SK-N-SH (cell line): ENCODE results near the gene FRMD5. TPM values are rescaled to one million over a fixed set of nuclear protein-coding genes. Genes with fewer than 3 reads are reported as not detected.

Experiments used
- CTCF ChIA-PET: fragments of 300-600, 350-600 bp; formaldehyde crosslinking; extraction: SDS; loops from one replicate; lab custom pipeline; 2021; lab: Yijun Ruan, JAX
- POLR2A ChIA-PET: fragments of 350-600 bp; sonication (Branson Sonifier 250); formaldehyde crosslinking; extraction: SDS; loops from one replicate; lab custom pipeline; 2020; ENCODE audit warnings: antibody characterized with exemption, inconsistent platforms; lab: Yijun Ruan, JAX
- DNase-seq: peaks from one replicate; pipeline ENCODE4 v3.0.0; 2012
- H2AFZ ChIP-seq: fragments of 200-600 bp; sonication (generic); 2 replicates; pipeline ENCODE4 v1.8.1; 2016; ENCODE audit warnings: antibody characterized with exemption, mild to moderate bottlenecking, low read depth
- H3F3A ChIP-seq: fragments of 200-600 bp; sonication (generic); replicated peaks from 2 replicates; pipeline ENCODE3; 2016; ENCODE audit warnings: antibody characterized with exemption, mild to moderate bottlenecking; ENCODE audit not compliant: insufficient read depth
- H3K27ac ChIP-seq, 2 experiments: fragments of 200-500 bp in 1 of 2; fragments of 200-600 bp in 1 of 2; sonication (Bioruptor generic) in 1 of 2; sonication (generic), shearing (Covaris generic) in 1 of 2; 2 replicates each; pipeline versions ENCODE4 v1.5.1 to v1.6.1; 2014 to 2016; ENCODE audit warnings: low read depth in 2 of 2, inconsistent platforms in 1 of 2, low read length in 1 of 2, mild to moderate bottlenecking in 1 of 2, mixed read lengths in 1 of 2
- H3K27me3 ChIP-seq: fragments of 200-600 bp; sonication (generic), shearing (Covaris generic); 2 replicates; pipeline ENCODE4 v1.6.1; 2016; ENCODE audit warnings: mixed run types; ENCODE audit not compliant: insufficient read depth
- H3K36me3 ChIP-seq, 2 experiments: fragments of 200-500 bp in 1 of 2; fragments of 200-600 bp in 1 of 2; sonication (Bioruptor generic) in 1 of 2; sonication (generic) in 1 of 2; replicated peaks in 1 of 2; 2 replicates each; pipeline versions ENCODE3 to v1.5.1; 2014 to 2016; ENCODE audit warnings: low read length in 1 of 2, mild to moderate bottlenecking in 1 of 2; ENCODE audit not compliant: insufficient read depth in 2 of 2, control insufficient read depth in 1 of 2
- H3K4me1 ChIP-seq, 2 experiments: fragments of 200-500 bp in 1 of 2; fragments of 200-600 bp in 1 of 2; sonication (Bioruptor generic) in 1 of 2; sonication (generic), shearing (Covaris generic) in 1 of 2; 2 replicates each; pipeline versions ENCODE4 v1.5.1 to v1.6.1; 2014 to 2016; ENCODE audit warnings: low read depth in 1 of 2, low read length in 1 of 2, mixed run types in 1 of 2; ENCODE audit not compliant: insufficient read depth in 2 of 2, control insufficient read depth in 1 of 2
- H3K4me2 ChIP-seq: fragments of 200-600 bp; sonication (generic), shearing (Covaris generic); 2 replicates; pipeline ENCODE4 v1.6.1; 2017; ENCODE audit warnings: mixed run types
- H3K4me3 ChIP-seq, 2 experiments: fragments of 200-500 bp in 1 of 2; fragments of 200-600 bp in 1 of 2; sonication (Bioruptor generic) in 1 of 2; sonication (generic), shearing (Covaris generic) in 1 of 2; 2 replicates each; pipeline versions ENCODE4 v1.5.1 to v1.8.1; 2014 to 2016; ENCODE audit warnings: low read depth in 2 of 2, inconsistent platforms in 1 of 2, low read length in 1 of 2, mild to moderate bottlenecking in 1 of 2, mixed read lengths in 1 of 2, moderate library complexity in 1 of 2
- H3K79me2 ChIP-seq: fragments of 200-600 bp; sonication (generic); 2 replicates; pipeline ENCODE4 v1.8.1; 2017; ENCODE audit warnings: mild to moderate bottlenecking; ENCODE audit not compliant: insufficient read depth
- H3K9ac ChIP-seq: fragments of 200-600 bp; sonication (generic); 2 replicates; pipeline ENCODE4 v1.6.1; 2017; ENCODE audit warnings: mixed run types
- H3K9me2 ChIP-seq: fragments of 200-600 bp; sonication (generic); 2 replicates; pipeline ENCODE4 v1.6.1; 2017; ENCODE audit warnings: mixed run types
- H3K9me3 ChIP-seq: fragments of 200-600 bp; sonication (generic); 2 replicates; pipeline ENCODE4 v1.6.1; 2017; ENCODE audit warnings: mixed run types, mild to moderate bottlenecking, moderate library complexity
- H4K20me1 ChIP-seq: fragments of 200-600 bp; sonication (generic); 2 replicates; pipeline ENCODE4 v1.6.1; 2017; ENCODE audit warnings: mild to moderate bottlenecking, mixed run types; ENCODE audit not compliant: insufficient read depth
- CHD2 ChIP-seq: fragments of 150-350 bp; IDR thresholded peaks from 2 replicates; pipeline ENCODE4 v1.6.1; 2018; ENCODE audit warnings: low read length; ENCODE audit not compliant: partially characterized antibody
- FOXJ3 ChIP-seq: sonication (generic); formaldehyde crosslinking; IDR thresholded peaks from 2 replicates; pipeline ENCODE4 v1.5.1; 2020; ENCODE audit warnings: mild to moderate bottlenecking, missing genetic modification reagents
- FOXM1 ChIP-seq: IDR thresholded peaks from 2 replicates; pipeline ENCODE4 v1.4.0; 2012; ENCODE audit warnings: low read depth, mild to moderate bottlenecking
- GABPA ChIP-seq: IDR thresholded peaks from 2 replicates; pipeline ENCODE4 v1.4.0; 2012; ENCODE audit warnings: low read depth, mild to moderate bottlenecking
- JUND ChIP-seq: IDR thresholded peaks from 2 replicates; pipeline ENCODE4 v1.4.0; 2012
- MXI1 ChIP-seq: IDR thresholded peaks from 2 replicates; pipeline ENCODE4 v1.6.1; 2012; ENCODE audit warnings: mild to moderate bottlenecking, low read depth, low read length, improper control_type of control experiment
- NRF1 ChIP-seq: IDR thresholded peaks from 2 replicates; pipeline ENCODE4 v1.6.1; 2012; ENCODE audit warnings: low read depth, mild to moderate bottlenecking, low read length
- RAD21 ChIP-seq: IDR thresholded peaks from 2 replicates; pipeline ENCODE4 v1.6.1; 2012; ENCODE audit warnings: mild to moderate bottlenecking, low read length
- RFX5 ChIP-seq: IDR thresholded peaks from 2 replicates; pipeline ENCODE4 v1.6.1; 2012; ENCODE audit warnings: mild to moderate bottlenecking, improper control_type of control experiment, low read length
- SIN3A ChIP-seq: IDR thresholded peaks from 2 replicates; pipeline ENCODE4 v1.6.1; 2012; ENCODE audit warnings: low read depth, mild to moderate bottlenecking, low read length, moderate library complexity, borderline replicate concordance
- SMC3 ChIP-seq: IDR thresholded peaks from 2 replicates; pipeline ENCODE4 v1.6.1; 2012; ENCODE audit warnings: low read depth, low read length, improper control_type of control experiment
- TAF1 ChIP-seq: IDR thresholded peaks from 2 replicates; pipeline ENCODE4 v1.6.1; 2012; ENCODE audit warnings: low read depth, mild to moderate bottlenecking, low read length, moderate library complexity, borderline replicate concordance
- TCF12 ChIP-seq: IDR thresholded peaks from 2 replicates; pipeline ENCODE4 v1.4.0; 2012
- TEAD4 ChIP-seq: IDR thresholded peaks from 2 replicates; pipeline ENCODE4 v1.4.0; 2012; ENCODE audit warnings: mild to moderate bottlenecking, borderline replicate concordance; ENCODE audit not compliant: insufficient read depth
- WGBS: methylation state at CpG from one replicate; pipeline ENCODE4 v1.1.6; 2017; ENCODE audit warnings: low lambda C conversion rate; 5-methylcytosine and 5-hydroxymethylcytosine counted together
- polyA plus RNA-seq, 3 experiments: library from polyadenylated mRNA; depleted of rRNA; stranded (reverse); fragments of >200 nt; gene quantifications; 2 replicates each; pipeline ENCODE4 v1.2.3, GENCODE V29; 2012
- TF ChIP-seq, protein P1 (sequence below): fragments of 150-350 bp; IDR thresholded peaks from 2 replicates; pipeline ENCODE4 v1.6.1; 2016; ENCODE audit warnings: mild to moderate bottlenecking, low read depth, low read length
- TF ChIP-seq, protein P2 (sequence below): IDR thresholded peaks from 2 replicates; pipeline ENCODE4 v1.4.0; 2012; ENCODE audit warnings: low read depth
- TF ChIP-seq, protein P3 (sequence below): fragments of 200-600 bp; sonication (generic); IDR thresholded peaks from 2 replicates; pipeline ENCODE4 v1.6.1; 2017; ENCODE audit warnings: antibody characterized with exemption, mild to moderate bottlenecking, moderate library complexity
- TF ChIP-seq, protein P4 (sequence below): IDR thresholded peaks from 2 replicates; pipeline ENCODE4 v1.6.1; 2012; ENCODE audit warnings: mild to moderate bottlenecking, low read depth, low read length, moderate library complexity
- TF ChIP-seq, protein P5 (sequence below): IDR thresholded peaks from 2 replicates; pipeline ENCODE4; 2012
- TF ChIP-seq, protein P6 (sequence below): fragments of 150-350 bp; IDR thresholded peaks from 2 replicates; pipeline ENCODE4 v1.6.1; 2017; ENCODE audit warnings: antibody characterized with exemption, low read length, low read depth, borderline replicate concordance

Gene FRMD5
- polyA plus RNA-seq, 1 of the 3 experiments (the other 2 are of a cell fraction), result 24.8 TPM

DNA sequence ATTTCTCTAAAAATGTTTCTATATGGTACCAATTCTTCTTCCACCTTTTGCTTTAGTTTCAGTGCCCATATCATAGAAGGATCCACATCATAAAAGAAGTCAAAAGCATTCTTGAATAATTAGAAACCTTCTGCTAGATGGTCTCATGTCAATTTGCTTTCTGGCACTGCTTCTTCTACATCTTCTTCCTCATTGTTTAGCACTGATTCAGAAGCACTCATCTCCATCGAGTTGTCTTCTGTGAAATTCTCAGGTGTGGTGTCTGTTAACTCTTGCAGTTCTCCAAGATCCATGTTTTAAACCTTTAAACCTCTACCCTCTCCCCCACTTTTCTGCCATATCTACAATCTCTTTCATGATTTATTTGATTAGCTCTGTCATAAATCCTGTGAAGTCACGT, 213.5 kb downstream of the FRMD5 start:
- H3F3A ChIP-seq, result no peaks in the 10 kb centered on the region
- no peaks in the 10 kb centered on the region for H4K20me1 ChIP-seq
- H3K4me2 ChIP-seq, result no peak overlapping the region
- H3K27ac ChIP-seq, result no peak overlapping the region
- no peaks in the 10 kb centered on the region; a peak in 1 of 4 replicates for H3K4me1 ChIP-seq
- TF ChIP-seq, protein P1, sequence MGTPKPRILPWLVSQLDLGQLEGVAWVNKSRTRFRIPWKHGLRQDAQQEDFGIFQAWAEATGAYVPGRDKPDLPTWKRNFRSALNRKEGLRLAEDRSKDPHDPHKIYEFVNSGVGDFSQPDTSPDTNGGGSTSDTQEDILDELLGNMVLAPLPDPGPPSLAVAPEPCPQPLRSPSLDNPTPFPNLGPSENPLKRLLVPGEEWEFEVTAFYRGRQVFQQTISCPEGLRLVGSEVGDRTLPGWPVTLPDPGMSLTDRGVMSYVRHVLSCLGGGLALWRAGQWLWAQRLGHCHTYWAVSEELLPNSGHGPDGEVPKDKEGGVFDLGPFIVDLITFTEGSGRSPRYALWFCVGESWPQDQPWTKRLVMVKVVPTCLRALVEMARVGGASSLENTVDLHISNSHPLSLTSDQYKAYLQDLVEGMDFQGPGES, result no peak
- TF ChIP-seq MXI1 (no peak), CHD2 (no peak), RFX5 (no peak), FOXJ3 (CRISPR knock-in tag) (no peak), JUND (no peak), TAF1 (no peak), TEAD4 (no peak), SMC3 (no peak), NRF1 (no peak), SIN3A (no peak), GABPA (no peak), TCF12 (no peak), FOXM1 (no peak), RAD21 (no peak)
- TF ChIP-seq, protein P2, sequence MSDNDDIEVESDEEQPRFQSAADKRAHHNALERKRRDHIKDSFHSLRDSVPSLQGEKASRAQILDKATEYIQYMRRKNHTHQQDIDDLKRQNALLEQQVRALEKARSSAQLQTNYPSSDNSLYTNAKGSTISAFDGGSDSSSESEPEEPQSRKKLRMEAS, result no peak
- TF ChIP-seq, protein P3, sequence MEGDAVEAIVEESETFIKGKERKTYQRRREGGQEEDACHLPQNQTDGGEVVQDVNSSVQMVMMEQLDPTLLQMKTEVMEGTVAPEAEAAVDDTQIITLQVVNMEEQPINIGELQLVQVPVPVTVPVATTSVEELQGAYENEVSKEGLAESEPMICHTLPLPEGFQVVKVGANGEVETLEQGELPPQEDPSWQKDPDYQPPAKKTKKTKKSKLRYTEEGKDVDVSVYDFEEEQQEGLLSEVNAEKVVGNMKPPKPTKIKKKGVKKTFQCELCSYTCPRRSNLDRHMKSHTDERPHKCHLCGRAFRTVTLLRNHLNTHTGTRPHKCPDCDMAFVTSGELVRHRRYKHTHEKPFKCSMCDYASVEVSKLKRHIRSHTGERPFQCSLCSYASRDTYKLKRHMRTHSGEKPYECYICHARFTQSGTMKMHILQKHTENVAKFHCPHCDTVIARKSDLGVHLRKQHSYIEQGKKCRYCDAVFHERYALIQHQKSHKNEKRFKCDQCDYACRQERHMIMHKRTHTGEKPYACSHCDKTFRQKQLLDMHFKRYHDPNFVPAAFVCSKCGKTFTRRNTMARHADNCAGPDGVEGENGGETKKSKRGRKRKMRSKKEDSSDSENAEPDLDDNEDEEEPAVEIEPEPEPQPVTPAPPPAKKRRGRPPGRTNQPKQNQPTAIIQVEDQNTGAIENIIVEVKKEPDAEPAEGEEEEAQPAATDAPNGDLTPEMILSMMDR, result no peak
- TF ChIP-seq, protein P4, sequence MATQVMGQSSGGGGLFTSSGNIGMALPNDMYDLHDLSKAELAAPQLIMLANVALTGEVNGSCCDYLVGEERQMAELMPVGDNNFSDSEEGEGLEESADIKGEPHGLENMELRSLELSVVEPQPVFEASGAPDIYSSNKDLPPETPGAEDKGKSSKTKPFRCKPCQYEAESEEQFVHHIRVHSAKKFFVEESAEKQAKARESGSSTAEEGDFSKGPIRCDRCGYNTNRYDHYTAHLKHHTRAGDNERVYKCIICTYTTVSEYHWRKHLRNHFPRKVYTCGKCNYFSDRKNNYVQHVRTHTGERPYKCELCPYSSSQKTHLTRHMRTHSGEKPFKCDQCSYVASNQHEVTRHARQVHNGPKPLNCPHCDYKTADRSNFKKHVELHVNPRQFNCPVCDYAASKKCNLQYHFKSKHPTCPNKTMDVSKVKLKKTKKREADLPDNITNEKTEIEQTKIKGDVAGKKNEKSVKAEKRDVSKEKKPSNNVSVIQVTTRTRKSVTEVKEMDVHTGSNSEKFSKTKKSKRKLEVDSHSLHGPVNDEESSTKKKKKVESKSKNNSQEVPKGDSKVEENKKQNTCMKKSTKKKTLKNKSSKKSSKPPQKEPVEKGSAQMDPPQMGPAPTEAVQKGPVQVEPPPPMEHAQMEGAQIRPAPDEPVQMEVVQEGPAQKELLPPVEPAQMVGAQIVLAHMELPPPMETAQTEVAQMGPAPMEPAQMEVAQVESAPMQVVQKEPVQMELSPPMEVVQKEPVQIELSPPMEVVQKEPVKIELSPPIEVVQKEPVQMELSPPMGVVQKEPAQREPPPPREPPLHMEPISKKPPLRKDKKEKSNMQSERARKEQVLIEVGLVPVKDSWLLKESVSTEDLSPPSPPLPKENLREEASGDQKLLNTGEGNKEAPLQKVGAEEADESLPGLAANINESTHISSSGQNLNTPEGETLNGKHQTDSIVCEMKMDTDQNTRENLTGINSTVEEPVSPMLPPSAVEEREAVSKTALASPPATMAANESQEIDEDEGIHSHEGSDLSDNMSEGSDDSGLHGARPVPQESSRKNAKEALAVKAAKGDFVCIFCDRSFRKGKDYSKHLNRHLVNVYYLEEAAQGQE, result no peak
- TF ChIP-seq, protein P5, sequence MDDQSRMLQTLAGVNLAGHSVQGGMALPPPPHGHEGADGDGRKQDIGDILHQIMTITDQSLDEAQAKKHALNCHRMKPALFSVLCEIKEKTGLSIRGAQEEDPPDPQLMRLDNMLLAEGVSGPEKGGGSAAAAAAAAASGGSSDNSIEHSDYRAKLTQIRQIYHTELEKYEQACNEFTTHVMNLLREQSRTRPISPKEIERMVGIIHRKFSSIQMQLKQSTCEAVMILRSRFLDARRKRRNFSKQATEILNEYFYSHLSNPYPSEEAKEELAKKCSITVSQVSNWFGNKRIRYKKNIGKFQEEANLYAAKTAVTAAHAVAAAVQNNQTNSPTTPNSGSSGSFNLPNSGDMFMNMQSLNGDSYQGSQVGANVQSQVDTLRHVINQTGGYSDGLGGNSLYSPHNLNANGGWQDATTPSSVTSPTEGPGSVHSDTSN, result no peak
- TF ChIP-seq, protein P6, sequence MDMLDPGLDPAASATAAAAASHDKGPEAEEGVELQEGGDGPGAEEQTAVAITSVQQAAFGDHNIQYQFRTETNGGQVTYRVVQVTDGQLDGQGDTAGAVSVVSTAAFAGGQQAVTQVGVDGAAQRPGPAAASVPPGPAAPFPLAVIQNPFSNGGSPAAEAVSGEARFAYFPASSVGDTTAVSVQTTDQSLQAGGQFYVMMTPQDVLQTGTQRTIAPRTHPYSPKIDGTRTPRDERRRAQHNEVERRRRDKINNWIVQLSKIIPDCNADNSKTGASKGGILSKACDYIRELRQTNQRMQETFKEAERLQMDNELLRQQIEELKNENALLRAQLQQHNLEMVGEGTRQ, result no peak
- H3K36me3 ChIP-seq, result peaks cover 0 to 9% of the 10 kb centered on the region in 2 experiments
- CTCF ChIA-PET, result interaction anchor here (1.0 kb wide), 1 partner anchor 239 kb away, joined by 3 read pairs; no protein-coding TSS in a partner anchor
- H3K27me3 ChIP-seq, result no peaks in the 10 kb centered on the region
- H2AFZ ChIP-seq, result no peak overlapping the region
- H3K9me2 ChIP-seq, result no peaks in the 10 kb centered on the region
- no peak overlapping the region for H3K9ac ChIP-seq
- H3K9me3 ChIP-seq, result no peaks in the 10 kb centered on the region
- POLR2A ChIA-PET, result no interaction called here
- DNase-seq, result no peak
- no peak overlapping the region for H3K4me3 ChIP-seq
- no peaks in the 10 kb centered on the region; the same call in 1 of the 2 replicates for H3K79me2 ChIP-seq
- 64% methylated on average over 2 of the region's 2 CpGs for WGBS
